Hippocampal formation (tissue), 2 donors: Measurements from ENCODE around the gene OR5B21.

Source experiments
- DNase-seq, 2 donors: peaks; one replicate each; lab custom pipeline; 2025; lab: John Stamatoyannopoulos, UW

The OR5B21 gene

DNA sequence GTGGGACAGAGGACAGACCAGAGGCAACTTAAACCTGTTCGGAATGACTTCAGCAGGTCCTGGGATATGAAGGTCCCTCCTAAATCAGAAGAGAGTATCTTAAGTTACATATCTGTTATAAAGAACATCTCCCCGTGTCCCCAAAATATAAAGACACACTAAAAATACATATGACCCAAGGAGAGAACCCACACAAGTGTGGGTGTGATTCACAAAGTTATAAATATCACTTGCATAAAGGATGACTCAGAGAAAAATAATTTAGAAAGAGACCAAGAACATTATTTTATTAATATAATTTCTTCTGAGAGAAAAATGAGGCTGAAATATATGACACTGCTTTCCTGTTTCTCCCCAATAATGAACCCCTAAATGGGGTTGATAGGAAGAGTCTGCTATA is 14.2 kb downstream of the OR5B21 start:
- DNase-seq = no peak

DNA sequence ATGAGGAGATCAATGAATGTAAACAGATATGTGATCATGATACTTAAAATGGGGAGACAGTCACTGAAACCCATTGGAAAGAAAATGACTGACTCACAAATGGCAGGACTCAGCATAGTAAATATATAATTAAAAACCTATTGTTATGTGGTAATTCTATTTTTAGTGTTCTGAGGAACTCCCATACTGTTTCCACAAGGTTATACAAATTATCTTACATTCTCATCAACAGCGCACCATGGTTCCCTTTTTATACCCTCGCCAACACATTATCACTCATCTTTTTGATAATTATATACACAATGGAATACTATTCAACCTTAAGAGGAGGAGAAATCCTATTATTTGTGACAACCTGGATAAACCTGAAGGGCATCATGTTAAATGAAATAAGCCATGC is 17.1 kb downstream of the OR5B21 start:
- DNase-seq = no peak

DNA sequence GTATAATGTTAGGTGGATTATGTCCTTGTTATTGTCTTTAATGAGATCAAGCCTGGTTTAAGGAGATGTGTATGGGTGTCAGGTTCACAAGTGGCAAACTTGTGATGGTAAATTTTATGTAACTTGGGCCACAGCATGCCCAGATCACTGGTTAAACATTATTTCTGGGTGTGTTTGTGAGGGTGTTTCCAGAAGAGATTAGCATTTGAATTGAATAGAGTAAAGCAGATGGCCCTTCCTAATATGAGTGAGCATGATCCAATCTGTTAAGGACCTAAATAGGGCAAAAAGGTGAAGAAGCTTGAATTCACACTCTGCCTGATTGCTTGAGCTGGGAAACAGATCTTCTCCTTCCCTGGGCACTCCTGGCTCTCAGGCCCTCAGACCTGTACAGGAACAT is 20.7 kb downstream of the OR5B21 start:
- no peak for DNase-seq

DNA sequence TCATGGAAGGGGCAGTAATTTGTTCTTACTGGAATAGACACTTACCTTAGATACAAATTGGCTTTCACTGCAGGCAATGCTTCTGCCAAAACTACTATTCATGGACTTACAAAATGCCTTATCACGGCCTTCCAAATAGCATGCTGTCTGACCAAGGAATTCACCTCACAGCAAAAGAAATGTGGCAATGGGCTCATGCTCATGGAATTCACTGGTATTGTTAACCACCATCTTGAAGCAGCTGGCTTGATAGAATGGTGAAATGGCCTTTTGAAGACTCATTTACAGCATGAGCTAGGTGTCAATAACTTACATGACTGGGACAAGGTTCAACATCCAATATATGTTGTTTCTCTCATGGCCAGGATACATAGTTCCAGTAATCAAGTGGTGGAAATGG is 21.9 kb downstream of the OR5B21 start:
- no peak for DNase-seq

DNA sequence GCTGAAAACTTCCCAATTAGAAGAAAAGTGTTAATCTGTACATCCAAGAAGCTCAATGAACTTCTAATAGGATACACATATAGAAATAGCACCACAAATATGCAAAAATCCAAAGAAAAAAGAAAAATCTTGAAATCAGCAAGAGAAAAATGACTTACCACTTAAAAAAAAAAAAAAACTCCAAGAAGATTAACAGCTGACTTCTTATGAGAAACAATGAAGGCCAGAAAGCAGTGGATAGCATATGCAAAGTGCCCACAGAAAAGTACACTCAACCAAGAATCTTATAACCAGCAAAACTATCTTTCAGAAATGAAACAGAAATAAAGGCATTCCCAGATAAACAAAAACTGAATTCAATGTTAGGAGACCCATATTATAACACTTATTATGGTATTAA is 36.0 kb downstream of the OR5B21 start:
- no peak for DNase-seq

DNA sequence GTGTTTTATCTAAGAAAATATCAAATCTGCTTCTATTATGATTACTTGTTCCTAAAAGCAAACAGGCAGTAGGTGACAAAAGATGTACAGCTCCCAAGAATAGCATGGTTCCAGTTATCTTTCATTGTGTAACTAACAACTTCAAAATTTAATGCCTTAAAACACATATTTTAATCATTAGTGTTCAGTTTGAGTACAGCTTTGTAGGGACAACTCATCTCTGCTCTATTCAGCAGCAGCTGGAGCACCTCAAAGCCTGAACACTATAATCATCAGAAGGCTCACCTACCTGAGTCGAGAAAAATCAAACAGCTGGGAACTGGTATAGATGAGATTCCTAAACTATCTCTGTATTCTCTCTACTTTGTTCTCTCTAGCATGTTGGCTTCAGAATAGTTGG is 41.6 kb downstream of the OR5B21 start:
- no peak for DNase-seq

DNA sequence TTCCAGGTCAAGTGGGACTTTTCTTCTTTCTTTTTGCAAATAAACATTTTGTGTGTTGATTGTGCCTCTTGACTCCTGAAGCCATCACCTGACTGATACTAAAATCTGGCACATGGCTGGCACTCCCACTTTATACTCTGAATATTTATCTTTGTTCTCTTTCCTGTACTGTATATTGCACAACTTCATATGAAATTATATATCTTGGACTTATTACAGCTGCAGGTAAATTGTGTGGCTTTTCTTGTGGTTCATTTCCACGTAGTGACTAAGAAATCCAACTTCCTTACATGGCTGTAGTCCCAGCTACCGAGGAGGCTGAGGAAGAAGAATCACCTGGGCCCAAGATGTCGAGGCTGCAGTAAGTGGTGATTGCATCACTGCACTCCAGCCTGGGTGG is 42.2 kb downstream of the OR5B21 start:
- DNase-seq = no peak
